ENCODE results near the gene C2CD4D.

DNA sequence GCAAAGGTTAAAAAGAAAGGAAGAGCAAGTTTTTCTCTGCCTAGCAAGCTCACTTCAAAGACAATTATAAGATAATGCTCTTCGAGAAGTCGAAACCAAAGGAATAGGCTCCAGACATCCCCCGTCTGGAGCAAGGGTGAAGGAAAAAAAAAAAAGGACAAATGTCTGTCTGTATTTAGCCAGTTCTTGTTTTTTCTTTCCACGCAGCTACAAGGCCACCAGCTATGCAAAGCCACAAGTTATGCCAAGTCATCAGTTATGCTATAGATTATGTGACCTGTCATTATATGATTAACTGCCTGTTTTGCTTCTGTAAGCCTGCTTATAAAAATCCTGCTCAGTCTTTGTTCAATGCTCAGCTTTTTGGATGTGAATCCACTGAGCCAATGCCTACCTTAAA, 16.3 kb upstream of the C2CD4D start:
- TF ChIP-seq, protein P1, sequence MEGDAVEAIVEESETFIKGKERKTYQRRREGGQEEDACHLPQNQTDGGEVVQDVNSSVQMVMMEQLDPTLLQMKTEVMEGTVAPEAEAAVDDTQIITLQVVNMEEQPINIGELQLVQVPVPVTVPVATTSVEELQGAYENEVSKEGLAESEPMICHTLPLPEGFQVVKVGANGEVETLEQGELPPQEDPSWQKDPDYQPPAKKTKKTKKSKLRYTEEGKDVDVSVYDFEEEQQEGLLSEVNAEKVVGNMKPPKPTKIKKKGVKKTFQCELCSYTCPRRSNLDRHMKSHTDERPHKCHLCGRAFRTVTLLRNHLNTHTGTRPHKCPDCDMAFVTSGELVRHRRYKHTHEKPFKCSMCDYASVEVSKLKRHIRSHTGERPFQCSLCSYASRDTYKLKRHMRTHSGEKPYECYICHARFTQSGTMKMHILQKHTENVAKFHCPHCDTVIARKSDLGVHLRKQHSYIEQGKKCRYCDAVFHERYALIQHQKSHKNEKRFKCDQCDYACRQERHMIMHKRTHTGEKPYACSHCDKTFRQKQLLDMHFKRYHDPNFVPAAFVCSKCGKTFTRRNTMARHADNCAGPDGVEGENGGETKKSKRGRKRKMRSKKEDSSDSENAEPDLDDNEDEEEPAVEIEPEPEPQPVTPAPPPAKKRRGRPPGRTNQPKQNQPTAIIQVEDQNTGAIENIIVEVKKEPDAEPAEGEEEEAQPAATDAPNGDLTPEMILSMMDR (IDR thresholded peaks at IDR 0.05), result no peak
- TF ChIP-seq POLR2AphosphoS5 (IDR thresholded peaks at IDR 0.05) (no peak), POLR2A (IDR thresholded peaks at IDR 0.05) (no peak)

Measured in sigmoid colon (tissue), 4 donors.